Activated CD8-positive, alpha-beta memory T cell treated with anti-CD3 and anti-CD28 coated beads, Interleukin-2, amount 50 U/mL, for 48 hours (primary cell): ENCODE measurements around the gene DUT.

ENCODE experiments used
- DNase-seq: peaks from one replicate; pipeline ENCODE4 v3.0.0-alpha.2; 2020

Gene DUT

DNA sequence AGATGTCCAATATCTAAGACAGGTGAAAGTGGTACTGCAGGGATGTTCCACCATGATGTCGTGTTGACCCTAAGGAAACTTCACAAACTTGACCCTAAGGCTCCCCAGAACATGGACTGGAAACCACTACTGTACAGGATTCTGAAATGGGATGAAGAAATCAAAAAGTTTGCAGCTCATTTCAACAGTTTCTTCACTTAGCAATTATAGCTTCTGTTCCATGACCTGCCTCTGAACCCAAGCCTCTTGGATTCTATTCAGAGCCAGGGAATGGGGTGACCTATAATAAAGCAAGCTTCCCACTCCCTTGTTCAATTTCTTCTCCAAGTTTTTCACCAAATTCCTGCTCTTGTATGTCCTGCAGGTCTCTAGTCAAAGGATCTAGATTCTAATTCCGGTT lies 40.7 kb downstream of the DUT start:
- no peak for DNase-seq

DNA sequence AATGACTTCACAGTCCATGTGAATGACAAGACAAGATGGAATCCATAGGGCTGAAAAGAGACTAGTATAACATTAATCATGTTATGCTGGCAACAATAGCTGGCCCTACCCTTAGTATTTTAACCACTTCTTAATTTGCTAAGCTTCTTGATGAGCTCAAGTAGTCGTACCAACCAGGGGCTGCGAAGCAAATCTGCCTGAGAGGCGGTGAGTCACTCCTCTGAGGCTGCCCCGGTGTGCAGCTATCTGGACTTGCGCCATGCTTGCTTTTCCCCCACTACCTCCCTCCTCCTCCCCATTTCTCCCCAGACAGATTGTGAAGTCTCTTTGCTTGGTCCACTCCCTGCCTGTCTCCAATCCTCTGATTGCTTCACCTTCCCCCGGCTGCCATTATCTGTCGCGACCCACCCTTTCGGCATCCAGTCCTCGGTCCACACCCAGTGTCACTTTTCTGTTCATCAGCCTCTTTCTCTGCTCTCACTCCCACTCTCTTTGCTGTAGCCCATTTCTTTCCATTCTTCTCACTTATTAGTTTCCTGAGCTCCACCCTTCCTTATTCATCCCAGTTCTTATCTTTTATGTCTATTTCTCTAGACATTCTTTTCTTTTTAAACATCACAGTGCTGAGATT lies 42.7 kb downstream of the DUT start:
- DNase-seq = no peak

DNA sequence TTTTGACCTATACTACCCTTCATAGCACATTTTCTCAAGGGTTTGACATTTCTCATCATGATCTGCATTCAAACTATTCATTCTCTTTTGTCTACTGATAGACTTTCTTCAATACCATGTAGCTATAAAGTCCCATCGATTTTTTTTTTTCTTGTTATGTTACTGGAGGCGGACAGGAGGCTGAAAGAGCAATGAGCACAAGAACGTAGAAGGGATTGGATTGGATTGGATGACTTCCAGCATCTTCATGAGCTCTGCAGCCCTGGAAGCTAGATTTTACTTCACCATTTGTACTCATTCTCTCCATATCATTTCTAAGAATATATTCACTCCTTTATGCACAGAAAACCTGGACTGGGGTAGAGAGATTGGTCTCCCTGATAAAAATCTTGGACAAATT lies 43.2 kb downstream of the DUT start:
- DNase-seq = no peak

DNA sequence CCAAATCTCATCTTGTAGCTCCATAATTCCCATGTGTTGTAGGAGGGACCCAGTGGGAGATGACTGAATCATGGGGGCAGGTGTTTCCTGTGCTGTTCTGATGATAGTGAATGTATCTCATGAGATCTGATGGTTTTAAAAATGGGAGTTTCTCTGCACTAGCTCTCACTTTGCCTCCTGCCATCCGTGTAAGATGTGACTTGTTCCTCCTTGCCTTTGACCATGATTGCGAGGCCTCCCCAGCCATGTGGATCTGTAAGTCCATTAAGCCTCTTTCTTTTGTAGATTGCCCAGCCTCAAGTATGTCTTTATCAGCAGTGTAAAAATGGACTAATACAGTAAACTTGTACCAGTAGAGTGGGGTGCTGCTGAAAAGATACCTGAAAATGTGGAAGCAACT lies 44.5 kb downstream of the DUT start:
- DNase-seq = no peak

DNA sequence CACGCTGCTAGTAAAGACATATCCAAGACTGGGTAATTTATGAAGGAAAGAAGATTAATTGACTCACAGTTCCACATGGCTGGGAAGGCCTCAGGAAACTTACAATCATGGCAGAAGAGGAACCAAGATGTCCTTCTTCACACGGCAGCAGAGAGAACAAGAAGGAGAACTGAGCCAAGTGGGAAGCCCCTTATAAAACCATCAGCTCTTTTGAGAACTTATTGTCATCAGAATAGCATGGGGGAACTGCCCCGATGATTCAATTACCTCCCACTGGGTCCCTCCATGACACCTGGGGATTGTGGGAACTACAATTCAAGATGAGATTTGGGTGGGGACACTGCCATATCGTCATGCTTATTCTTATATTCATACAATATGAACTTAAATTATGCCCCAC lies 49.0 kb downstream of the DUT start:
- no peak for DNase-seq

DNA sequence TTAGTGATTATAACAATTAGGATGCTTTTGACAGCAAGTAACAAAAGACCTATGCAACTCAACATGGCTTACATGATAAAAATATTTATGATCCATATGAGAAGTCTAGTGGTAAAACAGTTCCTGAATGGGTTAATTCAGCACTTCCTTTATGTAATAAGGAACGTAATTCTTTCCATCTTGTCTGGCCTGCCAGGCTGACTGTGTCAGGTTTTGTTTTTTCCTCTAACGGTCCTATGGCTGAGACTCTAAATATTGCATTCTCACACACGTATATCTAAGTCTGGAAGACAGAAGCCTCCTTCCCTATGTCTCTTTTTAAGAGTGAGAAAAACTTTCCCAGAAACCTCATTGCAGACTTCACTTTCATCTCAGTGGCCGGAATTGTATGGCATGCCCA lies 50.6 kb downstream of the DUT start:
- DNase-seq = no peak

DNA sequence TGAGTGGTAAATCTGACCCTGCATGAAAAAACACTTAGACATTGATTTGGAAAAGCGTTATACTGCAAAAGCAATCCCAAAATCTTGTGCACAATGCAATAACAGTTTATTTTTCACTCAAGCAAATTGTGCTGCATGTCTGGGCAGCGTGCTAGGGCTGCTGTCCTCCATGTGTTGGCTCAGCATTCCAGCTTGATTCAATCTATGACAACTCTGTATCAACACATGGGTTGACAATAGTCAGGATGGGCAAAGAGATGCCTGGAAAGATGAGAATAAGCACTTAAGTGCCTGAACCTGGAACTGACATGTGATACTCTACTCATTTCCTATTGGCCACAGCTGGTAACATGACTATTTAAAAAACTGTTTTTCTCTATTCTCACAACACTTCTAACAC lies 51.8 kb downstream of the DUT start:
- DNase-seq = no peak

DNA sequence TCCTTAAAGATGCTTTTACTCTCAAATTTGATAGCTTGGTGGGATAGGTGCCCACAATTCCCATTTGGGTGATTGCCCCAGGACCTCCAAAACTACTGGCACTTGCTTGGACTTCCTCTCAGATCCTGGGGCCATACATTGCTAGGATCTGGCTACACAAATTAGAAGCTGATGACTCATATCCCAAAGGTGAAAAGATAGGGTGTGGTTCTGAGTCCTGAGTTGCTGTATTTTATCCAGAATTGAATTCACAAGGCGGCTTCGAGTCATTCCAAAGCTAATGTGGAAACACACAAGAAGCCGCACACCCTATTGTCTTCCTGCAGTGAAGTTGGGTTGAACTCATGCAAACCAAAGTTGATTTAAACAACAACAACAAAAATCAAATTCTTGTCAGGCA lies 53.4 kb downstream of the DUT start:
- no peak for DNase-seq

DNA sequence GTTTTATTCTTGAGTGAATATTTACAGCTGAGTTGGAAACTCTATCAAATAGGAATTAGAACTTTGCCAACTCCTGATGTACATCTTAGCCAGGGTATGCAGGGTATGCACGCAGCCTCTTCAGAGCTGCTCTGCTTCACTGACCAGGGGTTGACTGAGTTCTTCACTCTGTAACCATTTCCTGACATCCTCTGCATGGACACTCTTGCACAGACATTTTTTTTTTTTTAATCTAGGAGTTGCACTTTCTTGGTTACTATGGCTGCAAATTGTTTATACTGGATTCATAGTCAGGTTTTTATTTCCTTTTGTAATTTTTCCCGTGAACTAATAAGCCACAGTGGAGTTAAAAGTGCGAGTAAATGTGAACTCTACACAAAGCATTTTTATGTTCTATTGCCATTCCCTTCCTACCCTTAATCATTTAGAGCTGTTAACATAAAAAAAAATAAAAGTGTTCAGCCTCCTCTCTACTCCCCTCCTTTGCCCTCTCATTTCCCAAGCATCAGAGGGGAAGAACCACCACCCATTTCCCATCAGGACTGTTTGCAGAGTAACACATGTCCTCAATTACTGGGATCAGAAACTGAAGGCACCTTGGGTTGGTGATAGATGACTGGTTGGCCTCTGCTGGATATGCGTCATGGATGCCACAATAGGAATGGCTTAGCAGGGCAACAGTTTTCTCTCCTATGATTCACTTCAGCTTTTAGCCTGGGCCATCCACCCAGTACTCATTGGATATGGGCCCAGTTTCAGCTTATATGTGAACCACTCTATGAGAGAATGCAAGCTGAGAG lies 54.0 kb downstream of the DUT start:
- DNase-seq = no peak

DNA sequence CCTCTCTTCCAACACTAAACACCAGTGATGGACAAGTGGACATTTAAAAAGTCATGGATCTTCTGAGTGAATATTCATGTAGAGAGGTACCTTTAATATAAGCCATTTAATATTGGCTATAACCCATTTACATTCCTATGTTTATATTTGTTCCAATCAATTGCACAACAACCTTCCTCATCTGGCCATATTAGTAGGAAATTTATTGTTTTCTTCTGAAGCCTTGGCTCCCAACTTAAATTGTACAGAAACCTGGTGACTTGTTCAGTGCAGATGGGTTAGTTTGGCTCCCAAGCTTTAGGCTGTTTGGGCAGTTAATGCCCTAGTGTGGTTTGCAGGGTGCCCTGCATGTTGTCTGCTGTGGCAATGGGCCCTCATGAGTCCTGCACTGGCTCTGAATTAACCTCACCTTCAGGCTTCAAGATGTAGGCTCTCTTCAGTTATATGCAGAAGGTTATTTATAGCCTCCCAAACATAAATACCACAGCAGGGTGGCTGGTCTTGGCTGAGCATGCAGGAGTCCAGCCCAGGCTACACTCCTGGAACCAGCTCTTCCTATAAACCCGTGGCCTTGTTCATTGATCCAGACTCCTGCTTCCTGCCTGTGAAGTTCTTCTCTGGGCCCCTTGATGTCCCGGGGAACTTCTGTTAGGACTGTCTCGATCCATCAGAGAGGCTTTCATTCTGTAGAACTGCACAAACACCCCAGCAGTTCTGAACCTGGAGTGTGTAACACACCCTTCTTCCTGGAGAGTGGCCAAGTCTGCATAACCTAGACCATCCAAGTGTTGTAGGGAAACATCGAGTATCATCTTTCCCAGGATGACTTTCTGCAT lies 57.0 kb downstream of the DUT start:
- no peak for DNase-seq

DNA sequence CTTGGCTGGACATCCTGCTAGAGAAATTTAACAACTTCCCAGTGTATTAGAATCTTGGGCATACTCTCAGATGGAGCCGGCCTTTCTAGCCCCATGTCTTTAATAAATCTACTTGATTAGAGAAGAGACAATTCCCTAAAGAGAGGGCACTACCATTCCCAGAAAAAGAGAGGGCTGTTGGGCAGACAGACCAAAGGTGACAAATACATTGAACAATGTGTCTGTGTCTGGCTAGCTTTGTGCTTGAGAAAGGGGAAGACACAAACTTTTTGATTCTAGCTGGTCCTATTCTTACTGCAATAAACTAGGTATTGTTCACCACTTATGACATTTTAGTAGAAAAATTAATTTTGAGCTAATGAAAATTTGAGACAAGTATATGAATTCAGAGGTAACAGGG lies 57.7 kb downstream of the DUT start:
- DNase-seq = no peak

DNA sequence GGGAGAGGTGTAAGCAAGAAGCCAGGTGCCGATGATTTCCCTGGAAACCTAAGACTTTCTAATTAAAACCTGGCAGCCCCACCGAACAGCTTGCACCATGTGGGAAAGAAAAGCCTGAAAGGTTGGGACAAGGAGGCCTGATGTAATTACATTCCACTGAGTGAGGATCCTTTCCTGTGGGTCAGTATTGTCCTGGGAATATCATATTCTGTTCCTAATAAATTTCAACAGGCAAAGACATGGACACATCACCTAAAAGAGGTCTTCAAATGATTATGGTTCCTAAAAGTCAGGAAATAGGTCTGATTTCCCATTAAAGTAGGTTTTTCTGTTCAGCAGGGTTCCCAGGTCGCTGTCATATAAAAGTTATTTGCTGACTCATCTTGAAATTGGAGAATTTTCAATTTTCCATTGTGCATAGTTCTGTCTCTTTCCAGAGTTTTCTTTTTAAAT lies 58.5 kb downstream of the DUT start:
- no peak for DNase-seq

DNA sequence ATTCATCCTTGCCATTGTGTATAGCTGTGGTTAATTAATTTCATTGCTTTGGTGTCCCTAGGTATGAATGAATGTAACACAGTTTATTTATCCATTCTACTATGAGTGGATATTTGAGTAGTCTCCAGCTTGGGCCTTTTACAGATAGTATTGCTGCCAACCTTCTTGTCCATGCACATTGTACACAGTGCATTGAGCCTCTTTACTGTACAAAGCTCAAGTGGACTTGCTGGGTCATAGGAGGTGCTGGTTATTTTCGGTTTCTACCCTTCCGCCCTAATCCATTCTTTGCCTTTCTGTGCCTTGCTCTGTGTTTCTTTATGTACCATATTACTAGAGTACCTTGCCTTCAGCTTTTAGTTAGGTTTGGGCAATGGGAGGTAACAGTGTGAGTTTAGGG lies 60.7 kb downstream of the DUT start:
- no peak for DNase-seq

DNA sequence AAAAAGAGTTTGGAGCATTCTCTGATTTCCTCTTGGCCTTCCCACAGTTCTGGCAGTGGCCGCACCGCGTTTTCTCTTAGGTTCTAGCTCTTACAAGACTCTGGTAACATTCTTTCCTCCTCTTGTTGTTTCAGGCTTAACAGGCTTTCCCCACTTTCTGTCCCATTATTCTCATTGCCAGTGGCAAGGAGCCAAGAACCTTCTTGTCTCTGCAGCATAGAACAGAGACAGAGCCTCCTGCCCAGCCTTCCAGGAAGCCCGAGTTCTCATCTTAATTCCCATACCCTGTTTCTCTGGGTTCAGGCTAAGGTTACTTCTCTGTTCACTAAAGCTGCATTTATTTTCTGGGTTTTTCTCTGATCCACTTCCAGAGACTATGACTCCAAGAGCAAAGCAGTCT lies 61.1 kb downstream of the DUT start:
- DNase-seq = no peak
